IgD-negative memory B cell (primary cell): ENCODE data around the gene B3GAT1. TPM values are rescaled to one million over a fixed set of nuclear protein-coding genes. Genes with fewer than 3 reads are reported as not detected.

ENCODE experiments used
- H3K27ac Mint-ChIP-seq, 3 donors: one replicate each; pipeline ENCODE4 v1.8.0; 2020 to 2022; ENCODE audit warnings: mild to moderate bottlenecking in 3 of 3, mixed read lengths in 3 of 3, moderate library complexity in 1 of 3
- H3K27me3 Mint-ChIP-seq: one replicate; pipeline ENCODE4 v1.8.0; 2021; ENCODE audit warnings: mixed read lengths
- H3K36me3 Mint-ChIP-seq: one replicate; pipeline ENCODE4 v1.8.0; 2020; ENCODE audit warnings: mild to moderate bottlenecking, mixed read lengths
- H3K4me1 Mint-ChIP-seq, 3 donors: one replicate each; pipeline ENCODE4 v1.8.0; 2020 to 2022; ENCODE audit warnings: mixed read lengths in 3 of 3, mild to moderate bottlenecking in 1 of 3
- H3K4me3 Mint-ChIP-seq, 4 donors: one replicate each; pipeline ENCODE4 v1.8.0; 2020 to 2022; ENCODE audit warnings: mild to moderate bottlenecking in 4 of 4, mixed read lengths in 4 of 4, moderate library complexity in 3 of 4
- H3K9me3 Mint-ChIP-seq, 3 donors: one replicate each; pipeline ENCODE4 v1.8.0; 2020 to 2021; ENCODE audit warnings: mixed read lengths in 3 of 3, mild to moderate bottlenecking in 1 of 3
- polyA plus RNA-seq: library from polyadenylated mRNA; unstranded; fragments of 300-500 nt; fragmentation: Illumina TruSeq; gene quantifications from one replicate; pipeline ENCODE4 v1.2.3, GENCODE V29; 2021

Gene B3GAT1
- polyA plus RNA-seq, 1 donor from 2014 or later = not detected

GRCh38 chr11:134395002-134395401, 17.0 kb downstream of the B3GAT1 start:
- no peak overlapping the region for H3K4me3 Mint-ChIP-seq
- H3K36me3 Mint-ChIP-seq = no peaks in the 10 kb centered on the region
- peak overlapping the region in 1 of 3 donors; percentile 60 for H3K27ac Mint-ChIP-seq
- H3K27me3 Mint-ChIP-seq = peaks cover 11% of the 10 kb centered on the region
- H3K9me3 Mint-ChIP-seq = no peaks in the 10 kb centered on the region
- H3K4me1 Mint-ChIP-seq = peaks cover 0 to 1% (median 0%) of the 10 kb centered on the region in 3 donors

DNA sequence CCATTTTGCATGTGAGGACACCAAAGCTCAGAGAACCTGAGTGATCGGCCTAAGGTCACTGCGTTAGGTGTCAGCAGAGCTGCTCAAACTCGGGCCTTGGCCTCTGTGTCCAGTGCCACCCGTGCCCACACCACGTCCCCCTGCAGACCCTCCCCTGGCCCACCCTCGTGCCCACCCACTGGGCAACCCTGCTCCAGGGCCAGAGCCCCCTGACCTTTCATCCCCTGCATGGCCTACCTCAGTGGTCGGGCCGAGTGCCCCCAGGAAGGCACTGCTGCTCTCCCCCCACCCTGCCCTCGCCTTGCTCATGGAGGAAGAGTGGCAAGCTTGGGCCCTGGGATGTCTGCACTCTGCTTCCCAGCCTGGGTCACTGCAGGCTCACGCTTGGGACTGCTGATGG, 17.7 kb downstream of the B3GAT1 start:
- no peak overlapping the region for H3K27ac Mint-ChIP-seq
- no peak overlapping the region for H3K4me3 Mint-ChIP-seq
- H3K4me1 Mint-ChIP-seq = peaks cover 0 to 1% (median 0%) of the 10 kb centered on the region in 3 donors
- H3K27me3 Mint-ChIP-seq = peaks cover 11% of the 10 kb centered on the region
- no peaks in the 10 kb centered on the region for H3K9me3 Mint-ChIP-seq
- H3K36me3 Mint-ChIP-seq = no peaks in the 10 kb centered on the region

DNA sequence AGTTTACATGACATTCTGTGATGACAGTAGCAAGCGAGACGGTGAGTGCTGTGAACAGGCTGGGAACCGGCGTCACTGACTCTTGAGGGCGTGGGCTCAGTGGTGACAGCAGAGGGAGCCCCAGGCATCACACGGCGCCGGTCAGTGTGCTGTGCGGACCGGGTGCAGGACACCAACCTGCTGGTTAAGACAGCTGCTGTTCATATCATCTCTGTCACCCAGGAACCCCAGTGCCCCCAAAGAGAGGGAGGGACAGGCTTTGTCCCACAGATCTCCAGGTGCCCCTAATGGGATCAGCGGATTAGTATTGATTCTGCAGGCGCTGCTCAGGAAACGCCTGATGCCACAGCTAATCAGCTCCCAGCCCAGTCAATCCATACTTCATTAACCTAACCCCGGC, 18.4 kb downstream of the B3GAT1 start:
- H3K4me1 Mint-ChIP-seq = peaks cover 0 to 1% (median 0%) of the 10 kb centered on the region in 3 donors

GRCh38 chr11:134392953-134393615, 19.0 kb downstream of the B3GAT1 start:
- H3K9me3 Mint-ChIP-seq = no peaks in the 10 kb centered on the region
- no peak overlapping the region for H3K27ac Mint-ChIP-seq
- H3K4me3 Mint-ChIP-seq = no peak overlapping the region
- H3K4me1 Mint-ChIP-seq = peaks cover 0 to 1% (median 0%) of the 10 kb centered on the region in 3 donors
- peaks cover 13% of the 10 kb centered on the region for H3K27me3 Mint-ChIP-seq
- H3K36me3 Mint-ChIP-seq = no peaks in the 10 kb centered on the region

More for the DNA sequence above, 18.4 kb downstream of the B3GAT1 start:
- H3K27ac Mint-ChIP-seq = no peak overlapping the region
- H3K27me3 Mint-ChIP-seq = peaks cover 11% of the 10 kb centered on the region
- H3K36me3 Mint-ChIP-seq = no peaks in the 10 kb centered on the region
- H3K9me3 Mint-ChIP-seq = no peaks in the 10 kb centered on the region
- no peak overlapping the region for H3K4me3 Mint-ChIP-seq

- Mint-ChIP-seq H3K36me3 (no peaks in the 10 kb centered on the region), H3K9me3 (no peaks in the 10 kb centered on the region), H3K27me3 (peaks cover 15% of the 10 kb centered on the region), H3K4me1 (peaks cover 0 to 6% (median 0%) of the 10 kb centered on the region in 3 donors), H3K27ac (no peak overlapping the region), H3K4me3 (no peak overlapping the region)
These were observed 20.4 kb downstream of the B3GAT1 start for GRCh38 chr11:134391656-134392055.

- Mint-ChIP-seq H3K27me3 (peaks cover 15% of the 10 kb centered on the region), H3K4me1 (peaks cover 0 to 6% (median 0%) of the 10 kb centered on the region in 3 donors), H3K36me3 (no peaks in the 10 kb centered on the region), H3K27ac (no peak overlapping the region), H3K4me3 (no peak overlapping the region), H3K9me3 (no peaks in the 10 kb centered on the region)
These were observed 21.1 kb downstream of the B3GAT1 start for GRCh38 chr11:134390706-134391569.

DNA sequence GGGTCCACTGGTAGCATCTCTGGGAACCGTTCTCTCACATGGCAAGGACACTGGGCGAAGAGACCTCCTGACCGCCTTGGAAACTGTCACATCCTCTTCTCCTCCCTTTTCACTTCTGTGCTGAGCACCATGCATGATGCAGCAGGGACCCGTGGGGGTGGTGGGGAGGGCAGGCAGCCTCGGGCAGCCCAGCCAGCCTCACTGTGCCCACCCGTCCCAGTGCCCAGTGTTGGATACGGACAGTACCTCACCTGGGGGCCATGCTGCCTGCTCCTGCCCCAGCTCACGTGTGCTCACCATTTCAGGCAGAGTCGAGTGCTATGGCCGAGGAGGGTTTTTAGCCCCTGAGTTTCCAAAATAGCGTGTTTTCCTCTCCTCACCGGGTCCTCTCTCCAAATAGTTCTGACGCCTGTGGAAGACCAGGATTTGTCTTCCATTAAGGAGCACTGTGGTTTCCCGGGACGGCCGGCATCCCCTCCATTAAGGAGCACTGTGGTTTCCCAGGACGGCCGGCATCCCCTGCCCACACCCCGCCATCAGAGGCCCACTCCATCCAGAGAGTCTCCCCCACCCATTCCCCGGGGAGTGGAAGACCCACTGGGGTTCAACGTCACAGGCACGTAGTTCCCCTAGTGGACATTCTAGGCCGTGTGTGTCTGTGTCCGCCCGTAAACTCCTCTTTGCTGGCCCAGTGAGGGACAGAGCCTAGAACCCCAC, 22.4 kb downstream of the B3GAT1 start:
- no peak overlapping the region for H3K4me3 Mint-ChIP-seq
- no peak overlapping the region for H3K27ac Mint-ChIP-seq
- peaks cover 0 to 6% (median 0%) of the 10 kb centered on the region in 3 donors for H3K4me1 Mint-ChIP-seq
- no peaks in the 10 kb centered on the region for H3K36me3 Mint-ChIP-seq
- peaks cover 13% of the 10 kb centered on the region for H3K27me3 Mint-ChIP-seq
- H3K9me3 Mint-ChIP-seq = no peaks in the 10 kb centered on the region

DNA sequence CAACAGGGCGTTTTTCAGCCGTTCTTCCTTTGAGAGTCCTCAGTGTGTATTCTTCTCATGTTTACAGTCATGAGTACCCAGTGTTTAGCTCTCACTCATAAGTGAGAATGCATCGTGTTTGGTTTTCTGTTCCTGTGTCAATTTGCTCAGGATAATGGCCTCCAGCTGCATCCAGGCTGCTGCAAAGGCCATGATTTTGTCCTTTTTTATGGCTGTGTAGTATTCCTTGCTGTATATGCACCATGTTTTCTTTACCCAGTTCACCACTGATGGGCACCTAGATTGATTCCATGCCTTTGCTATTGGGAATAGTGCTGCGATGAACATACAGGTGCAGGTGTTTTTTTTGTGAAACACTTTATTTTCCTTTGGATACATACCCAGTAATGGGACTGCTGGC, 23.5 kb downstream of the B3GAT1 start:
- H3K4me1 Mint-ChIP-seq = peaks cover 0 to 6% (median 0%) of the 10 kb centered on the region in 3 donors
- peaks cover 13% of the 10 kb centered on the region for H3K27me3 Mint-ChIP-seq
- H3K9me3 Mint-ChIP-seq = no peaks in the 10 kb centered on the region
- no peak overlapping the region for H3K4me3 Mint-ChIP-seq
- H3K36me3 Mint-ChIP-seq = no peaks in the 10 kb centered on the region
- no peak overlapping the region for H3K27ac Mint-ChIP-seq

GRCh38 chr11:134387501-134387900, 24.5 kb downstream of the B3GAT1 start:
- H3K36me3 Mint-ChIP-seq = peaks cover 1% of the 10 kb centered on the region
- no peak overlapping the region for H3K4me3 Mint-ChIP-seq
- H3K27me3 Mint-ChIP-seq = peaks cover 13% of the 10 kb centered on the region

DNA sequence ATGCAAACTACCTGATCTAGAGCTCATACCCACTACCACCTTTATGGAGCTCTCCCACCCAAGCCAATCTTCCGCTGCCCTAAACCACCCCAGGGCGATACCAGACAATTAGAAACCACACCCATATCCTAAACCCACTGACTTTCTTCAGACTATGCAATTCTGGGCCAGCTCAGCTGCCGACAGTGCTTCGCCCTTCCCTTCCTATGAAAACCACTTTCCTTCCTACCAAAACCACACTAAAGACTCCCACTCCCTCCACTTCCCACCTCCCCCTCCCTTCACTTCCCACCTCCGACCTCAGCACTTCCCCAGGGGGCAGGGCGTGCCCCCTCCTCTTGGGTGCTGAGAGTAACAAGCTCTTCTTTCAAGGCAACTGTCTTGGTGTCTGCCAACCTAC, 25.1 kb downstream of the B3GAT1 start:
- H3K4me3 Mint-ChIP-seq = no peak overlapping the region
- H3K27me3 Mint-ChIP-seq = peaks cover 13% of the 10 kb centered on the region
- H3K9me3 Mint-ChIP-seq = no peaks in the 10 kb centered on the region
- peaks cover 1% of the 10 kb centered on the region for H3K36me3 Mint-ChIP-seq
- H3K27ac Mint-ChIP-seq = no peak overlapping the region
- H3K4me1 Mint-ChIP-seq = peaks cover 0 to 5% (median 0%) of the 10 kb centered on the region in 3 donors

More at GRCh38 chr11:134387501-134387900, 24.5 kb downstream of the B3GAT1 start:
- H3K27ac Mint-ChIP-seq = no peak overlapping the region
- H3K9me3 Mint-ChIP-seq = no peaks in the 10 kb centered on the region
- peaks cover 0 to 5% (median 0%) of the 10 kb centered on the region in 3 donors for H3K4me1 Mint-ChIP-seq

DNA sequence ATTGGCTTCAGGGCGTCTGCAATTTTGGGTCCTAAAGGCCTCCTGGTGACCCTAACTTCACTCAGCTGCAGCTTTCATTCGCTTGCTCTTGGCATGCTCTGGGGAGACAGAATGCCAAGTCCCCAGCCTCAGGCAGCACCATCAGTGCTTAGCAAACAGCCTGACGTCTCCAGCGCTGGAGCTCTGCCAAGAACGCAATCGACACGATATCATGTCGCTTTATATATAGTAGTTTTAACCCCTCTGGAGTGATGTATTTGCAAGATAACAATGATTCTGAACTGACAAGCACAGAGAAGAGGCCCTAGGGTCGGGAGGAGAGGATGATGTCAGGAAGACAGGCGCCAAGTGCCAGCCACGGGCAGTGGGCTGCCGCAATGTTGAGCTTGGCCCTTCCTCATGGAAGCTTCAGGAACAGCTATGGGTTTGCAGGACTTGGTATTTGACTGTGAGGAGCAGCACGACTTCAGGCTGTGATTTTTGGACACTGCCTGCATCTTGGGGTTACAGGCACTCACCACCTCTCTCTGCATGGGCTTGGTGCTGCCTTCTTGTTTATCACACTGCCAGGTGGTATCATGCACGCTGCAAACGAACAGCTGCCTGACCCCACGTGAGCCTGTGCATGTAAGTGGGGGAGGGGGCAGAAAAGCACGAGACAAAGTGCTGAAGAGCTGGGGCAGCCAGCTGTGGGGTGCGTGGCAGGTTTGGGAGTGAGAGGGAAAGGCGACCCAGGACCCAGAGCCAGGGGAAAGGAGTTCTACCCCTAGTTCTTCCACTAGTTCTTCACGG, 26.1 kb downstream of the B3GAT1 start:
- H3K36me3 Mint-ChIP-seq = peaks cover 1% of the 10 kb centered on the region
- peak overlapping the region in 1 of 4 donors; percentile 51 for H3K4me3 Mint-ChIP-seq
- no peak overlapping the region for H3K27ac Mint-ChIP-seq
- peaks cover 0 to 5% (median 0%) of the 10 kb centered on the region in 3 donors for H3K4me1 Mint-ChIP-seq
- H3K9me3 Mint-ChIP-seq = no peaks in the 10 kb centered on the region
- H3K27me3 Mint-ChIP-seq = peaks cover 14% of the 10 kb centered on the region

GRCh38 chr11:134385171-134385570, 26.9 kb downstream of the B3GAT1 start:
- H3K36me3 Mint-ChIP-seq = peaks cover 1% of the 10 kb centered on the region
- no peaks in the 10 kb centered on the region for H3K9me3 Mint-ChIP-seq
- H3K27me3 Mint-ChIP-seq = peaks cover 12% of the 10 kb centered on the region
- no peak overlapping the region for H3K27ac Mint-ChIP-seq
- no peak overlapping the region for H3K4me3 Mint-ChIP-seq
- H3K4me1 Mint-ChIP-seq = peaks cover 0 to 5% (median 0%) of the 10 kb centered on the region in 3 donors

- Mint-ChIP-seq H3K4me1 (peaks cover 0 to 5% (median 0%) of the 10 kb centered on the region in 3 donors), H3K36me3 (peaks cover 1% of the 10 kb centered on the region), H3K27me3 (peaks cover 11% of the 10 kb centered on the region), H3K4me3 (no peak overlapping the region), H3K27ac (no peak overlapping the region), H3K9me3 (no peaks in the 10 kb centered on the region)
These were observed 27.6 kb downstream of the B3GAT1 start for GRCh38 chr11:134384406-134384805.

- peaks cover 0 to 5% (median 0%) of the 10 kb centered on the region in 3 donors for H3K4me1 Mint-ChIP-seq
These were observed 28.3 kb downstream of the B3GAT1 start for GRCh38 chr11:134383576-134384221.

More at GRCh38 chr11:134383576-134384221, 28.3 kb downstream of the B3GAT1 start:
- Mint-ChIP-seq H3K36me3 (peaks cover 1% of the 10 kb centered on the region), H3K27me3 (peaks cover 11% of the 10 kb centered on the region), H3K9me3 (no peaks in the 10 kb centered on the region), H3K4me3 (no peak overlapping the region), H3K27ac (no peak overlapping the region)
